Retina (tissue), 1 donor: ENCODE results near the gene BSG.
A peak's percentile ranks its signal among the peaks of the same experiment; 100 is the strongest.
"Not testable (repeated sequence)": the region's sequence is repeated elsewhere in the genome, so short reads cannot be mapped to it uniquely, and the experiment has no call there.

Experiments used
- DNase-seq: peaks from one replicate; pipeline ENCODE4 v3.0.0-alpha.2; 2016

Gene BSG

GRCh38 chr19:588741-589692 is 16.6 kb downstream of the BSG start:
- no peak for DNase-seq

GRCh38 chr19:589693-590395 is 17.4 kb downstream of the BSG start, which contains the start of gene HCN2:
Gene HCN2 (plus strand): TSS chr19:589881. CDS start chr19:589946, 65 bp downstream.
- no peak for DNase-seq

DNA sequence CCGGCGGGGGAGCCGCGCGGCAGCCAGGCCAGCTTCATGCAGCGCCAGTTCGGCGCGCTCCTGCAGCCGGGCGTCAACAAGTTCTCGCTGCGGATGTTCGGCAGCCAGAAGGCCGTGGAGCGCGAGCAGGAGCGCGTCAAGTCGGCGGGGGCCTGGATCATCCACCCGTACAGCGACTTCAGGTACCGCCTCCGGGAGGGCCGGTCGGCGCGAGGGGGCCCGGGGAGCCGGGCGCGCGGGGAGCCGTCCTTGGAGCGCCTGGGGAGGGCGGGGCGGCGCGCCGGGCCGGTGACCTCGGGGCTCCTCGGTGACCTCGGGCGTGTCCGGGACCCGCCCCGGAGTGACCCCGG is 18.0 kb downstream of the BSG start:
- no peak for DNase-seq

GRCh38 chr19:590750-591098 is 18.3 kb downstream of the BSG start:
- no peak for DNase-seq

DNA sequence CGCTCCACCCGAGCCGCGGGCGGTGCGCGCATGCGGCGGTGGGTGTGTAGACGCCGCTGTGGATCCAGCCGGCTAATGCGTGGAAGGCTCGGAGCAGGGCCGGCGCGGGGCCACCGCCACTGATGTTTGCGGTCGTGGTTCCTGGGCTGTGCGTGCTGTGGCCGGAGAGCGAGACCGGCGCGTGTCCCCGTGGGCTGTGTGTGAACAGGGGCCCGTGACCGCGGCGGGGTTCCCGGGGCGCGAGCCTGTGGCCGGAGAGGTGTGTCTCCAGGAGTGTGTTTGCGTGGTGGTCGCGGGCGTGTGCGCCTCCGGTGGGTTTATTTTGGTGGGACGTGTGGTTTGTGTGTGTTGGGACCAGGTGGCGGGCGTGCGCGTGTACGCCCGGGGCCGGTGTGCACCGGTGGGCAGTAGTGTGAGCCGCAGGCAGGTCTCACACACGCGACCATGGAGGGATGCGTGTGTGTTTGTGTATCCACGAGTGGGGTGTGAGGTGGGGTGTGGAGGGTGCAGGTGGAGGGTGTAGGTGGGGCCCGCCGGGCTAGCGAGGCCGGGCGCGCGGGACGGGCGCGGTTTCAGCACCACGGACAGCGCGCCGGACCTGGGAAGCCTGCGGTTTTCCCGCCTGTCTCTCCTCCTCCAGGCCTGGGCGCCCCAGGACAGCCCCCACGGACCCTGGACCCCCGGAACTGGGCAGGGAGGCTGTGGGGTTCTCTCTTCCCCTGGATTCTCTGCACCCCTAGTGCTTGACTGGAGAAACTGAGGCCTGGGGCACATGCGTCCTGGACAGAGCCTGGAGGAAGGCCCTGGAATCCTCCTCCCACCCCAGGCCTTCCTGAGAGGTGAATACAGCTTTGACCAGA is 18.9 kb downstream of the BSG start:
- DNase-seq = peak; percentile 73

- no peak for DNase-seq
Measured at GRCh38 chr19:592101-592500, 19.7 kb downstream of the BSG start.

DNA sequence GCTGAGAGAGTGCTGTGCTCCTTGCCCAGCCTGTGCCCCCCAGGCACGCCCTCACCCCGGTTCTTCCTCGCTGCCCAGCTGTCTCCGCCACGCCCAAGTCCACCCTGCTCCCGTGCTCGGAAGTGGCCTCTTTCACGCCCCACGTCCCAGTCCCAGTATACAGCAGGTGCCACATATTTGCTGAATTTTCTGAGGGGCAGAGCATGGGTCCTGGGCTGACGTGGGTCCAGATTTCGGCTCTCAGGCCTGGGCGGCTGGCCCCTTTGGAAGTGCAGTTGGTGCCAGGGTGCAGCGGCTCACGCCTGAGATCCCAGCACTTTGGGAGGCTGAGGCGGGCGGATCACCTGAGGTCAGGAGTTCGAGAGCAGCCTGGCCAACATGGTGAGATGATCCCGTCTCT is 20.7 kb downstream of the BSG start:
- DNase-seq = no peak

- no peak for DNase-seq
Measured at GRCh38 chr19:593505-593904, 21.1 kb downstream of the BSG start.

- DNase-seq = no peak
Measured at GRCh38 chr19:594265-594870, 22.0 kb downstream of the BSG start.

GRCh38 chr19:595326-596262 is 23.2 kb downstream of the BSG start:
- DNase-seq = peak; percentile 45

- DNase-seq = no peak
Measured at GRCh38 chr19:596263-596655, 23.9 kb downstream of the BSG start.

GRCh38 chr19:597406-598315 is 25.3 kb downstream of the BSG start:
- DNase-seq = no peak

DNA sequence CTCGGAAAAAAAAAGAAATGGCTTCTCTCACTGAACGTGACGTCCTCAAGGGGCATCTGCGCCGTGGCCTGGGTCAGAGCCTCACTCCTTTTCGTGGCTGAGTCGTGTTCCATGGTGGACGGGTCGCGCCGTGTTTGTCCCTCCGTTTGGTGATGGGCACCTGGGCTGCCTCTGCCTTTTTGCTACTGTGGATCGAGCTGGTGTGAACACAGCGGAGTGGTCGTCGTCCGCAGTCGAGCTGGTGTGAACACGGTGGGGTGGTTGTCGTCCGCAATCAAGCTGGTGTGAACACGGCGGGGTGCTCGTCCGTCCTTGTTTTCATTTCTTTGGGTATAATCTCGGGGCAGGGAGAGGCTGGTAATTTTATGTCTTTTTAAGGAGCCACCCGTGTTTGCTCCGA is 28.9 kb downstream of the BSG start:
- no peak for DNase-seq

DNA sequence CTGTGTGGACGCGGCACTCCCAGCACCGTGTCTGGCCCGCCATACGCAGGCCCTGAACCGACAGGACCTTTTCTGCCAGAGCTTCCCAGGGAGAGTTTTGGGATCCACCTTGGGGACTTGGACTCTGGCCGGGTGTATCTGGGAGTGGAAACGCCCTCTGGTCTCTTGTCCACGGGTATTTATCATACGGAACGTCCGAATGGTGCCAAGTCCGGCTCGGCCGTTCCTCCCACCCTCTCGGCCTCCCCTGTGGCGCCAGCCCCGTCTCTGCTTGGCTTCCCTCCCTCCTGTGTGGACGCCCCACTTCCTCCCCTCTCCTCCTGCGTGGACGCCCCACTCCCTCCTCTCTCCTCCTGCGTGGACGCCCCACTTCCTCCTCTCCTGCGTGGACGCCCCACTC is 29.4 kb downstream of the BSG start:
- no peak for DNase-seq

GRCh38 chr19:602391-603301 is 30.2 kb downstream of the BSG start:
- no peak for DNase-seq

- DNase-seq = not testable (repeated sequence)
Measured at GRCh38 chr19:603302-603639, 30.9 kb downstream of the BSG start.

DNA sequence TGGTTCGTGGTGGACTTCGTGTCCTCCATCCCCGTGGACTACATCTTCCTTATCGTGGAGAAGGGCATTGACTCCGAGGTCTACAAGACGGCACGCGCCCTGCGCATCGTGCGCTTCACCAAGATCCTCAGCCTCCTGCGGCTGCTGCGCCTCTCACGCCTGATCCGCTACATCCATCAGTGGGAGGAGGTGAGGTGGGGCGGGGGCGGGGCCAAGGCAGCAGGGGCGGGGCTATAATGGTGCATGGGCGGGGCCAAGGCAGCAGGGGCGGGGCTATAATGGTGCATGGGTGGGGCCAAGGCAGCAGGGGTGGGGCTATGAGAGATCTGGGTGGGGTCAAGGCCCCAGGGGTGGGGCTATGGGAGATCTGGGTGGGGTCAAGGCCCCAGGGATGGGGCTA is 31.4 kb downstream of the BSG start:
- not testable (repeated sequence) for DNase-seq

DNA sequence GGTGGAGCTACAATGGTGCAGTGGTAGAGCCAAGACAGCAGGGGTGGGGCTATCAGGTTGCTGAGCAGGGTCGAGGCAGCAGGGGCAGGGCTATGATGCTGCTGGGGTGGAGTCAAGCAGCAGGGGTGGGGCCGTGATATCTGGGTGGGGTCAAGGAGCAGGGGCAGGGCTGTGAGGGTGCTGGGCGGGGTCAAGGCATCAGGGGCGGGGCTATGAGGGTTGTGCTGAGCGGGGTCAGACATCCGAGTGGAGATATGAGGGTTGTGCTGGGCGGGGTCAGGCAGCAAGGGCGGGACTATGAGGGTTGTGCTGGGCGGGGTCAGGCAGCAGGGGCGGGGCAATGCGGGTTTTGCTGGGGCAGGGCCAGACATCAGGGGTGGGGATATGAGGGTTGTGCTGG is 32.0 kb downstream of the BSG start:
- DNase-seq = no peak
